MV-4-11 (cell line): Measurements from ENCODE around the gene CHRM5.
"Not testable (repeated sequence)": the region's sequence is repeated elsewhere in the genome, so short reads cannot be mapped to it uniquely, and the experiment has no call there.

ENCODE experiments used
- DNase-seq: peaks from one replicate; lab custom pipeline; 2025; lab: John Stamatoyannopoulos, UW

Gene CHRM5

GRCh38 chr15:34039790-34040113, 71.5 kb downstream of the CHRM5 start:
- DNase-seq: peak; percentile 72

GRCh38 chr15:34043391-34043790, 75.1 kb downstream of the CHRM5 start:
- DNase-seq: peak; percentile 18

GRCh38 chr15:34043813-34044212, 75.5 kb downstream of the CHRM5 start:
- DNase-seq: peak; percentile 42

GRCh38 chr15:34046471-34047145, 78.3 kb downstream of the CHRM5 start:
- no peak for DNase-seq

- DNase-seq: peak; percentile 15
Observed at GRCh38 chr15:34047893-34048775, 79.8 kb downstream of the CHRM5 start.

GRCh38 chr15:34049112-34049511, 80.8 kb downstream of the CHRM5 start:
- peak; percentile 36 for DNase-seq

GRCh38 chr15:34050385-34050784, 82.1 kb downstream of the CHRM5 start:
- not testable (repeated sequence) for DNase-seq

GRCh38 chr15:34054081-34054707, 85.9 kb downstream of the CHRM5 start:
- DNase-seq: no peak

- no peak for DNase-seq
Observed at GRCh38 chr15:34055868-34056595, 87.7 kb downstream of the CHRM5 start.

- no peak for DNase-seq
Observed at GRCh38 chr15:34056911-34057310, 88.6 kb downstream of the CHRM5 start.

GRCh38 chr15:34059476-34059875, 91.2 kb downstream of the CHRM5 start:
- no peak for DNase-seq

GRCh38 chr15:34059946-34060345, 91.6 kb downstream of the CHRM5 start:
- DNase-seq: no peak

GRCh38 chr15:34064438-34064837, 96.1 kb downstream of the CHRM5 start:
- DNase-seq: no peak

- no peak for DNase-seq
Observed at GRCh38 chr15:34065261-34065660, 97.0 kb downstream of the CHRM5 start.

- no peak for DNase-seq
Observed at GRCh38 chr15:34065941-34066340, 97.6 kb downstream of the CHRM5 start.

GRCh38 chr15:34070003-34070402, 101.7 kb downstream of the CHRM5 start:
- DNase-seq: no peak

GRCh38 chr15:34076785-34077184, 108.5 kb downstream of the CHRM5 start:
- no peak for DNase-seq

- peak; percentile 20 for DNase-seq
Observed at GRCh38 chr15:34078900-34079299, 110.6 kb downstream of the CHRM5 start.

GRCh38 chr15:34079904-34080303, 111.6 kb downstream of the CHRM5 start:
- no peak for DNase-seq

GRCh38 chr15:34084086-34084485, 115.8 kb downstream of the CHRM5 start:
- DNase-seq: no peak

- no peak for DNase-seq
Observed at GRCh38 chr15:34085746-34086145, 117.4 kb downstream of the CHRM5 start.

- DNase-seq: no peak
Observed at GRCh38 chr15:34099914-34100313, 131.6 kb downstream of the CHRM5 start.
